HG03575 (cell line): ENCODE data around the gene GDAP1L1.
"Not testable (repeated sequence)": the region's sequence is repeated elsewhere in the genome, so short reads cannot be mapped to it uniquely, and the experiment has no call there.

Experiments used
- ATAC-seq: cut with Tn5 transposase; IDR thresholded peaks from one replicate; pipeline ENCODE4 v1.9.1; 2021; ENCODE audit not compliant: unreplicated experiment, insufficient number of reproducible peaks, low FRiP score; ENCODE audit errors: extremely low read depth

Gene GDAP1L1

DNA sequence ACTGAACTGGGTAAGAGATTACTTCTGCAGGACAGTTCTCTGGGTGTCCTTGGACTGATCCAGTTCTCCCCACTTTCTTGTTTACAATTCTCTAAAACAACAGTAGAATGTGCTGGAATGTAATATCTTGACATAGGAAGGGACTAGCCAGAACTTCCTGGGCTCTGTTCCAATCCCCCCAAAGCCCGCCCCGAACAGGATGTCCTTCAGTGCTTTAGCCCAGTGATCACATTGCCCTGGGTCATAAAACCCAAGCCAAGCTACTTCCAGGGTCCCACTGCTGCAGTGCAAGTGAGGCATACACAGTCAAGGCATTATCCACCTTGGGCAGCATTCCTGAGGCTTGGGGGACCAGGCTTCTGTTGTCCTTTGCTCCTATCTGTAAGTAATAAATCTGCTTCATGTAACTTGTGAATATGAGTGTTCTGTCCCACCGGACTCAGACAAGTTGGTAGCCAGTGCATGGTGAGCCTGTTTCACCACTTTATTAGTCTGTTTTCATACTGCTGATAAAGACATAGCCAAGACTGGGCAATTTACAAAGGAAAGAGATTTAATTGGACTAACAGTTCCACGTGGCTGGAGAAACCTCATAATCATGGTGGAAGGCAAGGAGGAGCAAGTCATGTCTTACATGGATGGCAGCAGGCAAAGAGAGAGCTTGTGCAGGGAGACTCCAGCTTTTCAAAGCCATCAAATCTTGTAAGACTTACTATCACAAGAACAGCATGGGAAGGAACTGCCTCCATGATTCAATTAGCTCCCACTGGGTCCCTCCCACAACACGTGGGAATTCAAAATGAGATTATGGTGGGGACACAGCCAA lies 40.4 kb downstream of the GDAP1L1 start:
- ATAC-seq, result no peak

DNA sequence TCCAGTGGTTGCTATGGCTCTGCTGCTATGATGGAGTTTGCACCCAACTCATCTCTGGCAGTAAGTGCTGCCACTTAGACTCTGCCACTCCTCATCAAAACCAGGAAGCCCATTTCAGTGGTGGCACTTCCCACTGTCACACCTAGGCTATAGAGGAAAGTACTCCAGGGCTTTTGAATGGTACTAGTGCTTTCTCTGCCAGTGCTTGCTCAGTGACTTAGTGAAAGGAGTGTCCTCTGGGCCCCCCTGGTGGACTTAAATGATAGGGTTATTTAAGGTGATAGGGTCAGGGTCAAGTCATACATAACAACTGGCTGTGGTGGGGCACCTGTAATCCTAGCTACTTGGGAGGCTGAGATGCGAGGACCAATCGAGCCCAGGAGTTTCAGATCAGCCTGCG lies 41.1 kb downstream of the GDAP1L1 start:
- no peak for ATAC-seq

DNA sequence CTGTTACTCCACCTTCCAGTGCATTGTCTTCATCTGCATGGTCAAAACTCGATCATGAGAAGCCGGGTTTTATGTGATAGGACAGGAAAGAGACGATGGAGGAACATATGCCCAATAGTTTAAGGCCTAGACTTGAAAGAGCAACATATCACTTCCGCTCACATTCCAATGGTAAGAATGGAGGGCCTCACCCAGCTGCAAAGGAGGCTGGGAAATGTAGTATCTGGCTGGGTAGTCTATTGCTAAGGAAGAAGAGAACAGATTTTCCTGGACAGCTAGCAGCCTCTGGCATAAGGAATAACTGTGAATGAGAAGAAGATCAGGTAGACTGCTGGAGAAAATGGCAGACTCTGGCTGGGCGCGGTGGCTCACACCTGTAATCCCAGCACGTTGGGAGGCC lies 44.6 kb downstream of the GDAP1L1 start:
- no peak for ATAC-seq

GRCh38 chr20:44296011-44296410 lies 48.9 kb downstream of the GDAP1L1 start:
- no peak for ATAC-seq

GRCh38 chr20:44297721-44298120 lies 50.6 kb downstream of the GDAP1L1 start:
- ATAC-seq, result no peak

DNA sequence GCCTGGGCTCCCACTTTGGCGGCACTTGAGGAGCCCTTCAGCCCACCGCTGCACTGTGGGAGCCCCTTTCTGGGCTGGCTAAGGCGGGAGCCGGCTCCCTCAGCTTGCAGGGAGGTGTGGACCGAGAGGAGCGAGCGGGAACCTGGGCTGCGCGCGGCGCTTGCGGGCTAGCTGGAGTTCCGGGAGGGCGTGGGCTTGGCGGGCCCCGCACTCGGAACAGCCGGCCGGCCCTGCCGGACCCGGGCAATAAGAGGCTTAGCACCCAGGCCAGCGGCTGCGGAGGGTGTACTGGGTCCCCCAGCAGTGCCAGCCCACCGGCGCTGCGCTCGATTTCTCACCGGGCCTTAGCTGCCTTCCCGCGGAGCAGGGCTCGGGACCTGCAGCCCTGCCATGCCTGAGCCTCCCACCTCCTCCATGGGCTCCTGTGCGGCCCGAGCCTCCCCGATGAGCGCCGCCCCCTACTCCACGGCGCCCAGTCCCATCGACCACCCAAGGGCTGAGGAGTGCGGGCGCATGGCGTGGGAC lies 52.0 kb downstream of the GDAP1L1 start:
- ATAC-seq, result not testable (repeated sequence)

DNA sequence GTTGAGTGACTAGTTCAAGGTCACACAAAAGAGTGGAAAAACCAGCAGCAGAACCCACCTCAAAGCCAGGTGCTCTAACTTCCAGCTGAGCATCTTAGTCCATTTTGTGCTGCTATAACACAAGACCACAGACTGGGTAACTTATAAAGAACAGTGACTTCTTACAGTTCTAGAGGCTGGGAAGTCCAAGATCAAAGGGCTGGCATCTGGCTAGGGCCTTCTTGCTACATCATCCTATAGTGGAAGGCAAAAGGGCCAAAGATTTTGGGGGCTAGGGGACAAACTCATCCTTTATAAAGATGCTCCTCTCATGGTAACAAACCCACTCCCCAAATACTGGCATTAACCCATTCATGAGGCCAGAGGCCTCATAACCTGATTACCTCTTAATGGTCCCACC lies 54.2 kb downstream of the GDAP1L1 start:
- ATAC-seq, result no peak

GRCh38 chr20:44302026-44302669 lies 55.0 kb downstream of the GDAP1L1 start:
- ATAC-seq, result no peak

DNA sequence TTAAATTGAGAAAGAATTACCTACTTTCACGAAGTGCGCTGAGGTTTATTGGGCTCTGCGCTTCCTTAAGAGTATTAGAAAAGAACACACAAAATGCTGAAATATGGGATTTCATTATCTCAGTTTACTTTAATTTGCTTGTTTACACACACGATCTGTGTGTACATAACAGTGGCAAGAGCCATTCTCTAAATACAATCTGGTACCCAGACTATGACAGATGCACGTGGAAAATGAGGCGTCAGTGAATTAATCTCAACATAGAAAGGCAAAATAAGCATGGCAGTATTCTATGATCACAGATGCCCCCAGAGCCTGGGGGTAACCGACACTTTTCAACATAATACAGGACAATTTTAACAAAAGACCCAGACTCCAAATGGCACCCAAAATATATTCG lies 55.6 kb downstream of the GDAP1L1 start:
- ATAC-seq, result no peak

GRCh38 chr20:44304383-44304782 lies 57.3 kb downstream of the GDAP1L1 start:
- no peak for ATAC-seq

DNA sequence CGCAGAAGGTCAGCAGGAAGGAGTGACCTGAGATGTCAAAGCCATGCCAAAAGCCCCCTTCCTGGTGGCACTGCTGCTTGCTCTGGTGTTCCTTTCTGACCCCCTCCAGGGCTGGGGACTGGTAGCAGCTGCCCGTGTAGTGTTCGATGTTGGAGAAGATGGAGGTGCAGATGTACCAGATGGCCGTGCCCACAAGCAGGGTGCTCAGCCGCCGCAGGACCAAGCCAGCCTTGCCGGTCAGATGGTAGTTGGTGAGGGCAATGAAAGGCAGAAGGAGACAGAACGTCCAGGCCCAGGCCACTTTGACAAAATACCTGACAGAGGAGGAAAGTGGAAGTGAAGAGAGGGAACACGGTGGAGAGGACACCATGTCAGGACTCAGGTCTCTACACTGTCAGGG lies 59.8 kb downstream of the GDAP1L1 start:
- no peak for ATAC-seq

GRCh38 chr20:44309763-44310663 lies 62.9 kb downstream of the GDAP1L1 start:
- no peak for ATAC-seq

DNA sequence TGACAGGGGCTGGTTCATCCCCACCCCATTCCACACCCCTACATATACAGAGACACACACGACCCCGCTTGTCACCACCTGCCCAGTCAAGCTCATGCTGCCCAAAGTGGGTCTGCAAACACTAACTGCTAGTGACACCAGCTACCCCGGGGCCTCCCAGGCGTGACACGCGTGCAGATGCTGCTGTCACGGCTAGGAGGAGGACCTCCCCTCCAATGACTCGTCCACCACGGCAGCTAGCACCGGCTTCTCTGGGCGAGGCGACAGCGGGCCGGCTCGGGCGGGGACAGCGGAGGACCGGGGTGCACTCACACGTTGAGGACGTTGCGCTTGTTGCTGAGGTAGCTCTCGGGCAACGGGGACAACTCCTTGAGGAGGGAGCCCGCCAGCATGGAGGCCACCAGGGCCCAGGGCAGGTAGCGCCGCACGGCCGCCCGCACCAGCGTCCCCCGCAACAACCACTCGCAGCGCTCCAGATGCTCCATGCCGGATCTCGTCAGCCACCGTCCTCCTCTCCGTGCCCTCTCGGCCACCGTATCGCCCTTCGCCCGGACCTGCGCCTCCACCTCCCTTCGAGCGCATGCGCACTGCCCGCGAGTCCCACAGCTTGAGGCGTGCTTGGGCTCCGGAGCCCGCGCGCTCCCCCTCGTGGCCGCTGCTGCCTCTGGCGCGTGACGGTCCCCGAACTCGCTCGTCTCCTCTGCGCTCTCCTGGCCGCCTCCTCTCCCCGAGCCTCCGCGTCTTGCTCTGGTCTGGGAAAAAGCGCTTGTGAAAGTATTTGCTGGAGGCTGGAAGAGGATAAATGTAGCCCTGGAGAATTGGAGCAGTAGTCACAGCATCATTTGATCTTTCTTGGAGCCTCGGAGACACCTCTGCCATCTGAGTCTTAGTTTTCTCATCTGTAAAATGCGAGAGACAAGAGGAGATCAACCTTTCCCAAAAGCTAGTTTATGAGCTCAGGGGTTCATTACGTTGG lies 63.8 kb downstream of the GDAP1L1 start, which contains the start of gene FITM2:
Gene FITM2 (minus strand): TSS at position 539 of the 976 bp plus-strand sequence. CDS start 54 bp downstream, at position 485.
- no peak for ATAC-seq

DNA sequence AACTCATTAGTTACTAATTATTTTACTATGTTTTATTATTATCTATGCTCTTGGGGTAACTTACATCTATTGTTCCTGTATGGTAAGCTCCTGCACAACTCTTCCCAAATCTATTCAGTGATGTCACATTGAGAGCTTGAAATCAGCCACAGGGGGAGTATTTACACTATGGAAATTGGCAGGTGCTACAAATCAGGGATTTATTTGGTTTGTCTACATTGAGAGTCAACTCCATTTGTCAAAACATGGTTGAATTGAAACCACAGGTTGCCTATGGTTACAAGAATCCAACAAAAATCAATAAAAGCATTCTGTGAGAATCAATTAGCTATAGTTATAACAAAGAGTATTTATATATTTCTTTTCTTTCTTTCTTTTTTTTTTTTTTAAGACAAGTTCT lies 67.8 kb downstream of the GDAP1L1 start:
- no peak for ATAC-seq

DNA sequence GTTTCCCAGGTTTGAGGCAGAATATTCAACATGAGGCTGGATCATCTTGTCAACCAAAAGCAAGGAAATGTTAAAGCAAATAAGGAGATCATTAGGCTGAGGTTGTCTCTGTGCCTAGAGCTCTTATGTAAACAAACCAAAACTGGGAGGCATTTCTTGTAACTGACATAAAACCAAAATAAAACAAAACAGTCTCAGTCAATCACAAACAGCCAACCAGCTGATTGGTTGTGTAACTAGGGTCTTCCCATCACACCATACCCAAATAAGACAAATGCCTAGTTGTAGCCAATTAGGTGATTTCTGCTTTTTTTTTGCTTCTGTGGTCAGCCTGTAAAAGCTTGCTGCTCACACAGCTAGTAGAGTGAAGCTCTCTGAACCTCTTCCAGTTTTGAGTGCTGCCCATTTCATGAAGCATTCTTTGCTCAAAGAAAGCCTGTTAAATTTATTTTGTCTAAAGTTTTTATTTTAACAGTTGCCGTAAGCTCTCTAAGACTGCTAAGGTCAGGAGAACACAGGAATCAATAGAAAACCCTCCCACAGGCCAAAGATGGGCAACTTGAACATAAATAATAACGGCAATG lies 72.8 kb downstream of the GDAP1L1 start:
- ATAC-seq, result no peak

- no peak for ATAC-seq
These were observed 77.2 kb downstream of the GDAP1L1 start for GRCh38 chr20:44324343-44324742.

- ATAC-seq, result no peak
These were observed 79.5 kb downstream of the GDAP1L1 start for GRCh38 chr20:44326391-44327159.
